K562 (cell line): ENCODE measurements around the gene ZFPM1. TPM values are rescaled to one million over a fixed set of nuclear protein-coding genes. Genes with fewer than 3 reads are reported as not detected.

Experiments used
- BMI1 ChIP-seq: fragments of 150-350 bp; IDR thresholded peaks from 2 replicates; pipeline ENCODE4 v1.6.1; 2014; ENCODE audit warnings: low read length
- CXXC5 ChIP-seq: fragments of 250-450 bp; sonication (Bioruptor Pico); IDR thresholded peaks from 2 replicates; pipeline ENCODE4 v1.8.0; 2022; ENCODE audit warnings: inconsistent platforms, mild to moderate bottlenecking, moderate library complexity
- E2F6 ChIP-seq, 2 experiments: IDR thresholded peaks; 2 replicates each; pipeline ENCODE4 v1.6.1; 2011; ENCODE audit warnings: borderline replicate concordance in 1 of 2, control low read depth in 1 of 2, low read depth in 1 of 2, low read length in 1 of 2, mild to moderate bottlenecking in 1 of 2, mixed read lengths in 1 of 2, moderate library complexity in 1 of 2; ENCODE audit not compliant: insufficient read depth in 1 of 2, insufficient read length in 1 of 2, poor library complexity in 1 of 2, severe bottlenecking in 1 of 2; ENCODE audit errors: extremely low read depth in 1 of 2
- EGR1 ChIP-seq: fragments of 450-650 bp; conservative IDR thresholded peaks from 2 replicates; pipeline ENCODE4 v1.6.1; 2017; ENCODE audit warnings: mild to moderate bottlenecking
- ETV6 ChIP-seq, 3 experiments: fragments of 150-350 bp in 1 of 3; sonication (generic) in 1 of 3; formaldehyde crosslinking in 1 of 3; IDR thresholded peaks; 2 replicates each; pipeline versions ENCODE4 v1.6.1 to v1.8.0; 2014 to 2022; ENCODE audit warnings: borderline replicate concordance in 2 of 3, low read depth in 2 of 3, antibody characterized with exemption in 1 of 3, low read length in 1 of 3, mild to moderate bottlenecking in 1 of 3, missing genetic modification reagents in 1 of 3
- EWSR1 ChIP-seq: fragments of 450-650 bp; IDR thresholded peaks from 2 replicates; pipeline ENCODE4 v1.6.1; 2018; ENCODE audit warnings: borderline replicate concordance, mild to moderate bottlenecking, low read depth, moderate library complexity; ENCODE audit not compliant: partially characterized antibody
- GABPA ChIP-seq: fragments of 200-800 bp; sonication (Bioruptor generic); conservative IDR thresholded peaks from 2 replicates; pipeline ENCODE4 v1.6.1; 2016; ENCODE audit warnings: low read depth, missing genetic modification characterization, missing compliant biosample characterization
- HDAC3 ChIP-seq: fragments of 450-650 bp; IDR thresholded peaks from 2 replicates; pipeline ENCODE4 v1.6.1; 2018; ENCODE audit warnings: borderline replicate concordance, mild to moderate bottlenecking, moderate library complexity; ENCODE audit not compliant: partially characterized antibody
- HDGF ChIP-seq: fragments of 450-650 bp; IDR thresholded peaks from 2 replicates; pipeline ENCODE4 v1.6.1; 2016
- KAT2B ChIP-seq: IDR thresholded peaks from one replicate; pipeline ENCODE4 v1.6.1; 2012; ENCODE audit warnings: low read depth, mild to moderate bottlenecking, control low read depth, inconsistent platforms, low read length, moderate library complexity
- MYBL2 ChIP-seq, 2 experiments: fragments of 450-650 bp in 1 of 2; sonication (generic) in 1 of 2; formaldehyde crosslinking in 1 of 2; IDR thresholded peaks; 2 replicates each; pipeline versions ENCODE4 v1.6.1 to v1.8.1; 2017 to 2022; ENCODE audit warnings: borderline replicate concordance in 1 of 2, inconsistent platforms in 1 of 2, low read depth in 1 of 2, mild to moderate bottlenecking in 1 of 2, missing genetic modification reagents in 1 of 2, moderate library complexity in 1 of 2
- PML ChIP-seq: IDR thresholded peaks from 2 replicates; pipeline ENCODE4 v1.6.1; 2012; ENCODE audit warnings: low read length, inconsistent platforms
- TGIF2 ChIP-seq: sonication (generic); formaldehyde crosslinking; IDR thresholded peaks from 2 replicates; pipeline ENCODE4 v1.8.1; 2022; ENCODE audit warnings: mild to moderate bottlenecking, missing genetic modification reagents, moderate library complexity
- ZNF324 ChIP-seq: fragments of 250-450 bp; sonication (Bioruptor Pico); IDR thresholded peaks from 2 replicates; pipeline ENCODE4 v1.4.0; 2020; ENCODE audit warnings: mild to moderate bottlenecking
- ZNF584 ChIP-seq: fragments of 200-800 bp; sonication (Bioruptor generic); IDR thresholded peaks from 2 replicates; pipeline ENCODE4 v1.6.1; 2016; ENCODE audit warnings: low read depth, mild to moderate bottlenecking, missing genetic modification characterization, missing compliant biosample characterization
- ZNF589 ChIP-seq: fragments of 200-800 bp; sonication (Bioruptor generic); IDR thresholded peaks from 2 replicates; pipeline ENCODE4 v1.6.1; 2016; ENCODE audit warnings: low read depth, missing genetic modification characterization, missing compliant biosample characterization
- polyA plus RNA-seq, 8 experiments: library from polyadenylated mRNA; depleted of rRNA in 4 of 8; stranded (reverse) in 5 of 8; unstranded in 3 of 8; fragments of >200 nt; fragmentation: Nextera tagmentation in 2 of 8; fragmentation: Illumina TruSeq in 1 of 8; extraction: Ambion mirVana in 2 of 8; extraction: Trizol in 1 of 8; gene quantifications; 2 replicates each; pipeline versions ENCODE4 v1.2.1 to v1.2.3, GENCODE V29; 2011 to 2014; ENCODE audit warnings: inconsistent platforms in 1 of 8, missing spikeins in 1 of 8
- total RNA-seq, 7 experiments: library from RNA; depleted of rRNA in 6 of 7; stranded (reverse); fragments of >200 nt in 6 of 7; fragmentation: Illumina TruSeq in 2 of 7; extraction: Trizol in 2 of 7; gene quantifications; 2 replicates each; pipeline versions ENCODE4 v1.2.1 to v1.2.3, GENCODE V29; 2011 to 2021; ENCODE audit warnings: low replicate concordance in 1 of 7

The ZFPM1 gene
- total and polyA plus RNA-seq, 9 of the 15 experiments (the other 6 are each of a cell fraction or from before 2014, with no cell fraction given): 0.03 to 35.9 (median 1.4) TPM

DNA sequence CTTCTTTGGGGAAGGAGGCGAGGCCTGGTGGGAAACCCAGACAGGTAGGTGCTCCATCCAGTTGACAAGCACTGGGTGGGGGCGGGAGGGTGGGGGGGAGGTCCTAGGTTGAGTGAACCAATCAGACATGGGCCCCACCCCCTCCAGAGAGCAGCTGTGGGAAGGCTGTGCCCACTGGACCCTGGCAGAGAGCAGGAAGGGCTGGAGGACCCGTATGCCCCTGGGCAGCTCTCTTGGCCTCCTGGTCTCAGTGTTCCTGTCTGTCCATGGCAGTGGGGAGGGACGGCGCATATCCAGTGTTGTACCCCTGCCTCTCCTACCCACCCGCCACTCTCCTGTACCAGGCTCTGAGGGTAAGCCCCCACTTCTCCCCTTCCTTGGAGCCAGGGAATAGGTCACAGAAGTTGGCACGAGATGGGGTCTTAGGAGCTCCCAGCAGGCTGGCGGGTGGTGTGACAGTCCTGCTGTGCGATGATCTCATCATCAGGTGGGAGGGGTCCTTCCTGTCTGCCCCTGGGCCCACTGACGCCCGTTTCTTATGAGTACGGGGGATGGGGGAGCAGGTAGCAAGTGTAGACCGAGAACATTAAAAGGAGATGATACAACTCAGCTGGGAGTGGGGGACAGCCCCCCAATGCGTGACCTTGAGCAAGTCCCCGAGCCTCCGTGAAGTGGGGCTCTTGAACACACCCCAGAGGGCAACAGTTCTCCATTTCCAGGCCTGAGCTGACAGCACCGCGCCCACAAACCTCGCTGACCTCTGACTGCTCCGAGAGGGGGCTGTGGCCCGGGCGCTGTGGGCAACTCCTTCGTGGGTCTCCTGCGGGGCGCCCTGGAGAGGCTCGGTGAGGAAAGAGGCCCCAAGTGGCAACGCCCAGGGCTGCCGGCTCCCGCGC is 1.2 kb upstream of the ZFPM1 start (continued):
- TF ChIP-seq ETV6 (IDR thresholded peaks at IDR 0.05; ENCODE audit: borderline replicate concordance in 1 of 2, low read depth in 2 of 2, low read length in 1 of 2) (no peak), ETV6 (CRISPR knock-in tag; IDR thresholded peaks at IDR 0.05; ENCODE audit: borderline replicate concordance) (no peak), ZNF324 (CRISPR knock-in tag) (no peak), BMI1 (no peak), HDAC3 (no peak), MYBL2 (IDR thresholded peaks at IDR 0.05; ENCODE audit: low read depth) (no peak), MYBL2 (CRISPR knock-in tag; IDR thresholded peaks at IDR 0.05; ENCODE audit: borderline replicate concordance) (no peak), HDGF (no peak), E2F6 (IDR thresholded peaks at IDR 0.05; ENCODE audit: borderline replicate concordance in 1 of 2, extremely low read depth in 1 of 2, insufficient read depth in 1 of 2, insufficient read length in 1 of 2, low read depth in 1 of 2, low read length in 1 of 2, poor library complexity in 1 of 2, severe bottlenecking in 1 of 2) (no peak), TGIF2 (CRISPR knock-in tag) (no peak), GABPA (tag) (no peak), KAT2B (no peak), ZNF584 (no peak), PML (no peak), EGR1 (no peak), CXXC5 (CRISPR knock-in tag) (no peak), ZNF589 (CRISPR knock-in tag) (0 out of 2 replicates have a peak, but pooled peaks have one; percentile 59), EWSR1 (no peak)
